Aorta (tissue), 5 donors: Measurements from ENCODE around the gene DVL2. TPM values are rescaled to one million over a fixed set of nuclear protein-coding genes. Genes with fewer than 3 reads are reported as not detected.
A peak's percentile ranks its signal among the peaks of the same experiment; 100 is the strongest.

Source experiments
- ATAC-seq: fragments of 200-7000 bp; cut with Tn5 transposase; one replicate; pipeline ENCODE4 v1.9.1; 2022; ENCODE audit warnings: moderate library complexity; ENCODE audit not compliant: low FRiP score
- DNase-seq, 2 donors: peaks; one replicate each; pipeline ENCODE4 v3.0.0-alpha.2; 2020
- H3K27ac ChIP-seq, 2 donors: one replicate each; pipeline ENCODE4 v1.5.1; 2013; ENCODE audit warnings: low read length in 2 of 2, mild to moderate bottlenecking in 2 of 2, moderate library complexity in 2 of 2, control low read depth in 1 of 2, inconsistent platforms in 1 of 2, low read depth in 1 of 2
- H3K27me3 ChIP-seq, 2 donors: one replicate each; pipeline ENCODE4 v1.6.1; 2013; ENCODE audit warnings: control low read depth in 1 of 2, low read length in 1 of 2, mild to moderate bottlenecking in 1 of 2, moderate library complexity in 1 of 2; ENCODE audit not compliant: insufficient read depth in 2 of 2, control insufficient read depth in 1 of 2
- H3K36me3 ChIP-seq, 2 donors: one replicate each; pipeline ENCODE4 v1.6.1; 2013; ENCODE audit warnings: control low read depth in 1 of 2, low read length in 1 of 2, mild to moderate bottlenecking in 1 of 2; ENCODE audit not compliant: insufficient read depth in 2 of 2, control insufficient read depth in 1 of 2
- H3K4me1 ChIP-seq, 2 donors: one replicate each; pipeline ENCODE4 v1.6.1; 2013; ENCODE audit warnings: low read length in 2 of 2, control low read depth in 1 of 2, mild to moderate bottlenecking in 1 of 2, moderate library complexity in 1 of 2; ENCODE audit not compliant: insufficient read depth in 2 of 2, control insufficient read depth in 1 of 2
- H3K4me3 ChIP-seq, 2 donors: one replicate each; pipeline ENCODE4 v1.5.1; 2013; ENCODE audit warnings: low read length in 2 of 2, control low read depth in 1 of 2, mild to moderate bottlenecking in 1 of 2
- H3K9me3 ChIP-seq: one replicate; pipeline ENCODE4 v1.6.1; 2013; ENCODE audit warnings: mild to moderate bottlenecking, low read length; ENCODE audit not compliant: control insufficient read depth
- WGBS, 2 donors: extraction: QIAGEN DNeasy Blood & Tissue Kit; methylation state at CpG; one replicate each; pipeline ENCODE4 v1.1.7; 2013; 5-methylcytosine and 5-hydroxymethylcytosine counted together
- intact Hi-C, 2 donors: fragments of 100-400 bp; cut with DNase I; formaldehyde crosslinking; loops; one replicate each; pipeline versions ENCODE4 v1.14.2 to v1.15.0; 2022
- microRNA-seq, 2 donors: library from miRNA; unstranded; fragments of <30 nt; microRNA quantifications; one replicate each; pipeline ENCODE4 v1.2.0, GENCODE V29; 2020
- polyA plus RNA-seq, 2 donors: library from polyadenylated mRNA; stranded (reverse); fragments of 200-250 nt; gene quantifications; one replicate each; pipeline ENCODE4 v1.2.3, GENCODE V29; 2013
- total RNA-seq, 2 donors: library from RNA; stranded (reverse); fragmentation: NEBNext Ultra II Directional; extraction: Animal tissue kit (Norgen Biotek cat#: 25700); gene quantifications; one replicate each; pipeline ENCODE4 v1.2.1, GENCODE V29; 2021
- donor health status: healthy with polysubstance abuse.
- donor health status: Bipolar disorder and iron deficiency.
- donor health status: DM: no; HTN: no; CAD: no.
- donor health status: DM: no; HTN: no; CAD: no.
- donor health status: DM: yes; HTN: yes; CAD: no.

Gene DVL2
- total and polyA plus RNA-seq, 4 donors: 10.0 to 45.6 (median 25.1) TPM

- WGBS, 2 donors: 4% methylated on average over 18 of the region's 18 CpGs
- Histone ChIP-seq H3K4me1 (no peaks in the 10 kb centered on the region), H3K36me3 (no peaks in the 10 kb centered on the region), H3K27ac (no peak overlapping the region), H3K4me3 (no peak overlapping the region), H3K9me3 (no peaks in the 10 kb centered on the region), H3K27me3 (no peaks in the 10 kb centered on the region)
- ATAC-seq: no peak
- no peak for DNase-seq
- intact Hi-C loops: no loop called here
Observed at GRCh38 chr17:7177954-7178477, 56.3 kb downstream of the DVL2 start.

GRCh38 chr17:7177191-7177953 is 56.9 kb downstream of the DVL2 start:
- ATAC-seq: peak; percentile 84

GRCh38 chr17:7176841-7177190 is 57.5 kb downstream of the DVL2 start:
- 5 to 6% methylated on average over 11 to 17 of the region's 17 CpGs for WGBS, 2 donors
- intact Hi-C loops: no loop called here
- DNase-seq (no peak), ATAC-seq (no peak)
- Histone ChIP-seq H3K4me3 (no peak overlapping the region), H3K9me3 (no peaks in the 10 kb centered on the region), H3K27ac (no peak overlapping the region), H3K4me1 (no peaks in the 10 kb centered on the region), H3K36me3 (no peaks in the 10 kb centered on the region), H3K27me3 (no peaks in the 10 kb centered on the region)

More at GRCh38 chr17:7177191-7177953, 56.9 kb downstream of the DVL2 start:
- H3K27me3 ChIP-seq: no peaks in the 10 kb centered on the region
- no peak overlapping the region for H3K27ac ChIP-seq
- 1 to 2% methylated on average over 30 to 31 of the region's 31 CpGs for WGBS, 2 donors
- peak; percentile 73 to 87 for DNase-seq
- intact Hi-C loops: no loop called here
- H3K9me3 ChIP-seq: no peaks in the 10 kb centered on the region
- H3K4me1 ChIP-seq: no peaks in the 10 kb centered on the region
- no peaks in the 10 kb centered on the region for H3K36me3 ChIP-seq
- H3K4me3 ChIP-seq: no peak overlapping the region

GRCh38 chr17:7176107-7176840 is 58.0 kb downstream of the DVL2 start:
- 84 to 85% methylated on average over 1 of the region's 1 CpG for WGBS, 2 donors
- Histone ChIP-seq H3K27me3 (no peaks in the 10 kb centered on the region), H3K9me3 (no peaks in the 10 kb centered on the region), H3K4me1 (no peaks in the 10 kb centered on the region), H3K27ac (no peak overlapping the region), H3K36me3 (no peaks in the 10 kb centered on the region), H3K4me3 (no peak overlapping the region)
- DNase-seq (no peak), ATAC-seq (no peak)
- intact Hi-C loops: no loop called here

Small RNA genes lying within 50 kb of the gene (microRNA-seq; reads per million reads assigned to microRNA genes)
- gene MIR324: 599 to 1,095 reads per million in 2 donors

Other genes starting within 250 kb of the DVL2 start
Only the 30 nearest of the 36 such genes appear.
- gene SLC16A13, start 198.5 kb downstream of the DVL2 start, total RNA-seq: 1 to 10 TPM; 1.3 to 2.5 TPM
- gene SLC16A13, start 198.5 kb downstream of the DVL2 start, polyA plus RNA-seq: 1 to 10 TPM in 1 of 2 donors, not detected in 1; 1.0 TPM
- 1 to 10 TPM in 1 of 2 donors, under 1 TPM in 1; 0.26 to 1.3 TPM for gene SLC16A11, start 190.4 kb downstream of the DVL2 start, total RNA-seq
- not detected for gene SLC16A11, start 190.4 kb downstream of the DVL2 start, polyA plus RNA-seq
- gene CLEC10A, start 154.3 kb downstream of the DVL2 start, total RNA-seq: 10 to 100 TPM in 1 of 2 donors, 1 to 10 TPM in 1; 7.7 to 29.1 TPM
- gene CLEC10A, start 154.3 kb downstream of the DVL2 start, polyA plus RNA-seq: 1 to 10 TPM; 1.9 to 2.4 TPM
- 1 to 10 TPM in 1 of 2 donors, under 1 TPM in 1; 0.75 to 1.6 TPM for gene ASGR2, start 119.7 kb downstream of the DVL2 start, total RNA-seq
- under 1 TPM in 1 of 2 donors, not detected in 1; 0.15 TPM for gene ASGR2, start 119.7 kb downstream of the DVL2 start, polyA plus RNA-seq
- 1 to 10 TPM; 2.6 to 3.9 TPM for gene ASGR1, start 55.1 kb downstream of the DVL2 start, total RNA-seq
- gene ASGR1, start 55.1 kb downstream of the DVL2 start, polyA plus RNA-seq: 1 to 10 TPM; 2.0 to 5.4 TPM
- gene DLG4, start 14.7 kb downstream of the DVL2 start, total RNA-seq: 10 to 100 TPM; 23.3 to 54.7 TPM
- gene DLG4, start 14.7 kb downstream of the DVL2 start, polyA plus RNA-seq: 10 to 100 TPM in 1 of 2 donors, 1 to 10 TPM in 1; 6.6 to 15.4 TPM
- gene ACADVL, start 14.6 kb downstream of the DVL2 start, total RNA-seq: 100 to 1,000 TPM; 387 to 486 TPM
- 1,000 to 10,000 TPM in 1 of 2 donors, 100 to 1,000 TPM in 1; 159 to 1,724 TPM for gene ACADVL, start 14.6 kb downstream of the DVL2 start, polyA plus RNA-seq
- gene PHF23, start 4.9 kb upstream of the DVL2 start, total RNA-seq: 10 to 100 TPM; 24.4 to 30.8 TPM
- 10 to 100 TPM; 19.2 to 28.4 TPM for gene PHF23, start 4.9 kb upstream of the DVL2 start, polyA plus RNA-seq
- gene GABARAP, start 7.9 kb upstream of the DVL2 start, total RNA-seq: 100 to 1,000 TPM; 405 to 430 TPM
- 100 to 1,000 TPM; 801 to 895 TPM for gene GABARAP, start 7.9 kb upstream of the DVL2 start, polyA plus RNA-seq
- 100 to 1,000 TPM in 1 of 2 donors, 10 to 100 TPM in 1; 92.9 to 105 TPM for gene CTDNEP1, start 17.2 kb upstream of the DVL2 start, total RNA-seq
- 100 to 1,000 TPM; 112 to 113 TPM for gene CTDNEP1, start 17.2 kb upstream of the DVL2 start, polyA plus RNA-seq
- gene ELP5, start 17.7 kb upstream of the DVL2 start, total RNA-seq: 10 to 100 TPM; 26.6 to 31.0 TPM
- 10 to 100 TPM; 26.7 to 51.1 TPM for gene ELP5, start 17.7 kb upstream of the DVL2 start, polyA plus RNA-seq
- gene CLDN7, start 28.0 kb upstream of the DVL2 start, total RNA-seq: 1 to 10 TPM; 3.3 to 9.9 TPM
- 10 to 100 TPM in 1 of 2 donors, 1 to 10 TPM in 1; 1.1 to 37.6 TPM for gene CLDN7, start 28.0 kb upstream of the DVL2 start, polyA plus RNA-seq
- gene SLC2A4, start 47.2 kb upstream of the DVL2 start, total RNA-seq: 1 to 10 TPM; 2.5 to 3.9 TPM
- gene SLC2A4, start 47.2 kb upstream of the DVL2 start, polyA plus RNA-seq: 1 to 10 TPM in 1 of 2 donors, under 1 TPM in 1; 0.63 to 1.6 TPM
- gene YBX2, start 60.1 kb upstream of the DVL2 start, total RNA-seq: under 1 TPM; 0.10 to 0.60 TPM
- 1 to 10 TPM in 1 of 2 donors, not detected in 1; 5.6 TPM for gene YBX2, start 60.1 kb upstream of the DVL2 start, polyA plus RNA-seq
- 100 to 1,000 TPM; 198 to 280 TPM for gene EIF5A, start 73.1 kb upstream of the DVL2 start, total RNA-seq
- 100 to 1,000 TPM; 223 to 232 TPM for gene EIF5A, start 73.1 kb upstream of the DVL2 start, polyA plus RNA-seq
- gene GPS2, start 80.8 kb upstream of the DVL2 start, total RNA-seq: 10 to 100 TPM; 49.5 to 55.6 TPM
- gene GPS2, start 80.8 kb upstream of the DVL2 start, polyA plus RNA-seq: 10 to 100 TPM; 55.0 to 99.1 TPM
- gene NEURL4, start 94.8 kb upstream of the DVL2 start, total RNA-seq: 10 to 100 TPM; 24.5 to 36.7 TPM
- 10 to 100 TPM in 1 of 2 donors, 1 to 10 TPM in 1; 7.3 to 52.8 TPM for gene NEURL4, start 94.8 kb upstream of the DVL2 start, polyA plus RNA-seq
- 10 to 100 TPM; 18.6 to 21.8 TPM for gene ACAP1, start 102.0 kb upstream of the DVL2 start, total RNA-seq
- gene ACAP1, start 102.0 kb upstream of the DVL2 start, polyA plus RNA-seq: 10 to 100 TPM in 1 of 2 donors, 1 to 10 TPM in 1; 6.5 to 10.8 TPM
- 10 to 100 TPM; 12.4 to 15.8 TPM for gene KCTD11, start 117.6 kb upstream of the DVL2 start, total RNA-seq
- 10 to 100 TPM; 11.0 to 11.4 TPM for gene KCTD11, start 117.6 kb upstream of the DVL2 start, polyA plus RNA-seq
- not detected for gene TMEM95, start 120.6 kb upstream of the DVL2 start, total RNA-seq
- gene TMEM95, start 120.6 kb upstream of the DVL2 start, polyA plus RNA-seq: not detected
- 1 to 10 TPM; 2.4 to 6.6 TPM for gene TNK1, start 146.6 kb upstream of the DVL2 start, total RNA-seq
- gene TNK1, start 146.6 kb upstream of the DVL2 start, polyA plus RNA-seq: 1 to 10 TPM; 1.9 to 3.1 TPM
- gene PLSCR3, start 160.0 kb upstream of the DVL2 start, total RNA-seq: 10 to 100 TPM; 41.2 to 43.1 TPM
- gene PLSCR3, start 160.0 kb upstream of the DVL2 start, polyA plus RNA-seq: 10 to 100 TPM; 20.5 to 70.8 TPM
- 10 to 100 TPM; 35.0 to 40.1 TPM for gene TMEM256, start 169.6 kb upstream of the DVL2 start, total RNA-seq
- gene TMEM256, start 169.6 kb upstream of the DVL2 start, polyA plus RNA-seq: 100 to 1,000 TPM; 134 to 224 TPM
- 10 to 100 TPM; 32.9 to 49.9 TPM for gene NLGN2, start 173.3 kb upstream of the DVL2 start, total RNA-seq
- 10 to 100 TPM in 1 of 2 donors, 1 to 10 TPM in 1; 2.4 to 28.8 TPM for gene NLGN2, start 173.3 kb upstream of the DVL2 start, polyA plus RNA-seq
- not detected for gene SPEM1, start 185.8 kb upstream of the DVL2 start, total RNA-seq
- not detected for gene SPEM1, start 185.8 kb upstream of the DVL2 start, polyA plus RNA-seq
- gene SPEM2, start 191.1 kb upstream of the DVL2 start, total RNA-seq: not detected
- not detected for gene SPEM2, start 191.1 kb upstream of the DVL2 start, polyA plus RNA-seq
- not detected for gene SPEM3, start 194.3 kb upstream of the DVL2 start, total RNA-seq
- not detected for gene SPEM3, start 194.3 kb upstream of the DVL2 start, polyA plus RNA-seq
- gene TMEM102, start 200.9 kb upstream of the DVL2 start, total RNA-seq: 1 to 10 TPM; 3.6 to 5.1 TPM
- 1 to 10 TPM; 1.8 to 2.7 TPM for gene TMEM102, start 200.9 kb upstream of the DVL2 start, polyA plus RNA-seq
- 1 to 10 TPM; 1.2 to 8.0 TPM for gene FGF11, start 205.0 kb upstream of the DVL2 start, total RNA-seq
- gene FGF11, start 205.0 kb upstream of the DVL2 start, polyA plus RNA-seq: under 1 TPM in 1 of 2 donors, not detected in 1; 0.54 TPM
- 1 to 10 TPM; 6.2 to 8.8 TPM for gene CHRNB1, start 210.5 kb upstream of the DVL2 start, total RNA-seq
- 10 to 100 TPM; 11.6 to 18.3 TPM for gene CHRNB1, start 210.5 kb upstream of the DVL2 start, polyA plus RNA-seq